HFFc6 (cell line): Measurements from ENCODE around the gene HLA-A. TPM values are rescaled to one million over a fixed set of nuclear protein-coding genes. Genes with fewer than 3 reads are reported as not detected.

Source experiments
- DNase-seq: peaks from one replicate; pipeline ENCODE4 v3.0.0-alpha.2; 2018
- H3K27ac Mint-ChIP-seq: 2 replicates; pipeline ENCODE4 v1.8.0; 2020; ENCODE audit warnings: mild to moderate bottlenecking, mixed read lengths
- H3K27me3 Mint-ChIP-seq: 2 replicates; pipeline ENCODE4 v1.8.0; 2021; ENCODE audit warnings: mild to moderate bottlenecking, moderate library complexity, mixed read lengths; ENCODE audit not compliant: insufficient read depth
- H3K36me3 Mint-ChIP-seq: 2 replicates; pipeline ENCODE4 v1.8.0; 2021; ENCODE audit warnings: low read depth, mixed read lengths
- H3K4me1 Mint-ChIP-seq: 2 replicates; pipeline ENCODE4 v1.8.0; 2020; ENCODE audit warnings: low read depth, mixed read lengths
- H3K4me3 Mint-ChIP-seq: 2 replicates; pipeline ENCODE4 v1.8.0; 2020; ENCODE audit warnings: mild to moderate bottlenecking, moderate library complexity, mixed read lengths
- H3K9me3 Mint-ChIP-seq: 2 replicates; pipeline ENCODE4 v1.8.0; 2020; ENCODE audit warnings: mild to moderate bottlenecking, mixed read lengths
- total RNA-seq, 6 experiments: library from RNA; stranded (reverse); fragmentation: NEBNext Ultra II Directional; extraction: Animal tissue kit (Norgen Biotek cat#: 25700); gene quantifications; 2 replicates in 1 of 6; 3 replicates in 5 of 6; pipeline ENCODE4 v1.2.3, GENCODE V29; 2021
- TF ChIP-seq, protein P1 (sequence below): fragments of 200-600 bp; sonication (generic); IDR thresholded peaks from 2 replicates; pipeline ENCODE4 v1.5.0; 2021; ENCODE audit warnings: antibody characterized with exemption, mild to moderate bottlenecking

HLA-A gene
- total RNA-seq, 6 experiments from 2014 or later = 116 to 159 (median 149) TPM

DNA sequence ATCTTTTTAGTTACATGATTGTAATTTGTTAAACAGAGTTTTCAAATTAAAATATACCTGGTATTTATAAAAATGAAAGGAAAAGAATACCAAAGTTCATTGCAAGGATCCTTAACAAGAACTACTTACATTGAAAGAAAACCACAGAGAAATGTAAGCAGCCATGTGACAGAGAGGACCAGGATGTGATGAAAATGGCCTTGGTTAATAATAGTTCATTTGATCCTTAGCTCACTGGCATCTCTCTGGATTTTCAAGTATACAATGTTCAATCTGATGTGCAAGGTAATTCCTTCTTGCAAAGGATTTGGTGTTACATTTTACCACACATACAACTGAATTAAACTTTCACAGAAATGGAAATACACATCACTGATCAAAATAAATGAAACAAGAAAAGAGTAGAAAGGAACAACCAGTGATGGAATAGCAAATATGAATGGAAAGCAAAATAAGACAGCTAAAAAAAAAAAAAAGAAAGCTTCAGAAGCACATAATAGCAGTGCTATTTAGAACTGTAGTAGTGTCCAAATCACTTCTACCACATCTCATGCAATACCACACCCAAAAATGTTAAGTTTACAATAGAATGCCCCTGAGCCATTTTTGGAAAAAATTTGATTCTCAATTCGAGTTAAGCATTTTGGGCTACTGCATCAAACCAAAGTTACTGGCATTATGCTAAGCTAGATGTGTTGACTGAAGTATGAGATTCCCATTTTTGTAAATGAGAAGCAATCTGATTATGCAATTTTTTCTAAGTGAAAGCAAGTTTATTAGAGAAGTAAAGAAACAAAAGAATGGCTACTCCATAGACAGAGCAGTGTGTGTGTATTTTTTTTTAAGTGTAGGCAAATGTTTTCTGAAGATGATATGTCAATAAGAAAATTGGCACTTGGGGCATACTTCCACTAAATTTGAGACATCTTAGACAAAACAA, 22.6 kb upstream of the HLA-A start:
- TF ChIP-seq, protein P1, sequence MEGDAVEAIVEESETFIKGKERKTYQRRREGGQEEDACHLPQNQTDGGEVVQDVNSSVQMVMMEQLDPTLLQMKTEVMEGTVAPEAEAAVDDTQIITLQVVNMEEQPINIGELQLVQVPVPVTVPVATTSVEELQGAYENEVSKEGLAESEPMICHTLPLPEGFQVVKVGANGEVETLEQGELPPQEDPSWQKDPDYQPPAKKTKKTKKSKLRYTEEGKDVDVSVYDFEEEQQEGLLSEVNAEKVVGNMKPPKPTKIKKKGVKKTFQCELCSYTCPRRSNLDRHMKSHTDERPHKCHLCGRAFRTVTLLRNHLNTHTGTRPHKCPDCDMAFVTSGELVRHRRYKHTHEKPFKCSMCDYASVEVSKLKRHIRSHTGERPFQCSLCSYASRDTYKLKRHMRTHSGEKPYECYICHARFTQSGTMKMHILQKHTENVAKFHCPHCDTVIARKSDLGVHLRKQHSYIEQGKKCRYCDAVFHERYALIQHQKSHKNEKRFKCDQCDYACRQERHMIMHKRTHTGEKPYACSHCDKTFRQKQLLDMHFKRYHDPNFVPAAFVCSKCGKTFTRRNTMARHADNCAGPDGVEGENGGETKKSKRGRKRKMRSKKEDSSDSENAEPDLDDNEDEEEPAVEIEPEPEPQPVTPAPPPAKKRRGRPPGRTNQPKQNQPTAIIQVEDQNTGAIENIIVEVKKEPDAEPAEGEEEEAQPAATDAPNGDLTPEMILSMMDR = no peak
- H3K4me3 Mint-ChIP-seq = no peak overlapping the region
- no peaks in the 10 kb centered on the region for H3K36me3 Mint-ChIP-seq
- H3K9me3 Mint-ChIP-seq = no peaks in the 10 kb centered on the region
- no peak overlapping the region for H3K27ac Mint-ChIP-seq
- H3K4me1 Mint-ChIP-seq = peaks cover 9% of the 10 kb centered on the region
- no peak for DNase-seq
- peaks cover 17% of the 10 kb centered on the region for H3K27me3 Mint-ChIP-seq

DNA sequence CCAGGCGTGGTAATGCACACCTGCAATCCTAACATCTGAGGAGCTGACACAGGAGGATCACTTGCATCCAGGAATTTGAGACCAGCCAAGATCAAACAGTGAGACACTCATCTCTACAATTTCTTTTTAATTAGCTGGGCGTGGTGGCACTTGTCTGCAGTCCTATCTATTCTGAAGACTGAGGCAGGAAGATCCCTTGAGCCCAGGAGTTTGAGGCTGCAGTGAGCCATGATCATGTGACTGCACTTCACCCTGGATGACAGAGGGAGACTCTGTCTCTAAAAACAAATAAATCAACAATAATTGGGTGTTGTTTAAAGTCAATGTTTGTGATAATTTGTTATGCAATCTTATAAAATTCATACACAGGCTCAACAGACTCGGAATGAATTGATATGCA, 18.0 kb upstream of the HLA-A start:
- H3K4me1 Mint-ChIP-seq = peaks cover 28% of the 10 kb centered on the region
- H3K27ac Mint-ChIP-seq = no peak overlapping the region
- no peaks in the 10 kb centered on the region for H3K36me3 Mint-ChIP-seq
- no peaks in the 10 kb centered on the region for H3K9me3 Mint-ChIP-seq
- H3K27me3 Mint-ChIP-seq = peaks cover 14% of the 10 kb centered on the region
- TF ChIP-seq, protein P1 = no peak
- no peak for DNase-seq
- no peak overlapping the region for H3K4me3 Mint-ChIP-seq

DNA sequence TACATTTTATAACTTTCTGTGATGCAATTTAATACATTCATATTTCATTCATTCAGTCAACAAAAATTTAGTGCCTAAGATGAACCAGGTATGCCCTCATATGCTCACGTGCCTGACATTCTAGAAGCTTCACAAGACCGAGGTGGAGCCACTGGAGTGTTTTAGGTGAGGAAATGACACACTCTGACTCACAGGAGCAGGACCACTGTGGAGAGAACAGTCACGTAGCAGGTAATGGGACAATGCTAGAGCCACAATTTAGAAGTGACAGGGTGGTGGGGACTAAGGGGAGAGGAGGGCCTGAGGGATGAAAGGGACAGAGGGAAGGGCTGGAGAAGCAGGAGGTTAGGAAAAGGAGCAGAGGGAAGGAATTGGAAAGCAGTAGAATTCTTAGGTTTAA, 17.6 kb upstream of the HLA-A start:
- Mint-ChIP-seq H3K36me3 (no peaks in the 10 kb centered on the region), H3K4me1 (peaks cover 28% of the 10 kb centered on the region), H3K4me3 (no peak overlapping the region), H3K9me3 (no peaks in the 10 kb centered on the region), H3K27me3 (peaks cover 15% of the 10 kb centered on the region), H3K27ac (peak overlapping the region; percentile 51)
- DNase-seq = no peak
- TF ChIP-seq, protein P1 = no peak

DNA sequence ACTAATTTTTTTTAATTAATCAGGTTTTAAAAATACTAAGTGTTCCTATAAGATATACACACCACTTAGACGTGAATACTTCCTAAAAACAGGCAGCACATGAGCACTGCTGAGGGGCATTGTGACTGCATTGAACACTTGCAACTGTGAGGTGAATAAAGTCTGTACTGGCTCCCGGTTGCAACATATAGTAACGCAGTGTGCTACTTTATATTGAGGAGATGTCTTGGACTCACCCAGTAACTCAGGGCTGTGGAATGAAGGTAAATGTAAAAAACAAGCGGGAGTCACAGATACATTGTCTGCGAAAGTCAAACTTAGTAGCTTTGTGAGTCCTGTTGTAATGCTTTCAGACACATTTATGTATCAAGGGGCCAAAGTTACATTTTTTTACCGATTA, 17.0 kb upstream of the HLA-A start:
- TF ChIP-seq, protein P1 = no peak
- Mint-ChIP-seq H3K27me3 (peaks cover 17% of the 10 kb centered on the region), H3K4me3 (peak overlapping the region; percentile 90), H3K36me3 (no peaks in the 10 kb centered on the region), H3K4me1 (peaks cover 28% of the 10 kb centered on the region), H3K27ac (peak overlapping the region; percentile 92), H3K9me3 (no peaks in the 10 kb centered on the region)
- no peak for DNase-seq

DNA sequence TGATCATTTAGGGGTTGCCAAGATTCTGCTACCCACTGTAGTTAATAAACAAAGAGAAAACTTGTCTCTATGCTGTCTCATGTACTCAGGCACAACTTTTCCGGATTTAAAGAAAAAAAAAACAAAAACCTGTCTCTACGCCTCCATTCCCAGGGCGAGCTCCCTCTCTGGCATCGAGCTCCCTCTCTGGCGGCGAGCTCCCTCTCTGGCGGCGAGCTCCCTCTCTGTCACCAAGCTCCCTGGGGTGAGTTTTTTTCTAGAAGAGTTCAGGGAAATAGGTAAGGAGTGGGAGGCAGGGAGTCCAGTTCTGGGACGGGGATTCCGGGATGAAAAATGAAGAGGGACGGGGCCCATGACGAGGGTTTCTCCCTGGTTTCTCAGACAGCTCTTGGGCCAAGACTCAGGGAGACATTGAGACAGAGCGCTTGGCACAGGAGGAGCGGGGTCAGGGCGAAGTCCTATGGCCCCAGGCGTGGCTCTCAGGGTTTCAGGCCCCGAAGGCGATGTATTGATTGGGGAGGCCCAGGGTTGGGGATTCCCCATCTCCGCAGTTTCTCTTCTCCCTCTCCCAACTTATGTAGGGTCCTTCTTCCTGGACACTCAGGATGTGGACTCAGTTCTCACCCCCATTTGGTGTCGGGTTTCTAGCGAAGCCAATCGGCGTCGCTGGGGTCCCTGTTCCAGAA, 16.5 kb upstream of the HLA-A start:
- peaks cover 16% of the 10 kb centered on the region for H3K27me3 Mint-ChIP-seq
- TF ChIP-seq, protein P1 = no peak
- no peaks in the 10 kb centered on the region for H3K9me3 Mint-ChIP-seq
- peaks cover 28% of the 10 kb centered on the region for H3K4me1 Mint-ChIP-seq
- peak overlapping the region; percentile 92 for H3K27ac Mint-ChIP-seq
- peak overlapping the region; percentile 90 for H3K4me3 Mint-ChIP-seq
- DNase-seq = no peak
- H3K36me3 Mint-ChIP-seq = no peaks in the 10 kb centered on the region
